SK-N-MC (cell line): Measurements from ENCODE around the gene NIPBL.
"Not testable (repeated sequence)": the region's sequence is repeated elsewhere in the genome, so short reads cannot be mapped to it uniquely, and the experiment has no call there.

ENCODE experiments used
- EZH2 ChIP-seq: fragments of 200-600 bp; sonication (generic); IDR thresholded peaks from one replicate; pipeline ENCODE4 v1.6.1; 2017; ENCODE audit warnings: antibody characterized with exemption
- FOXP2 ChIP-seq: optimal IDR thresholded peaks from 2 replicates; pipeline ENCODE3; 2011; ENCODE audit warnings: mild to moderate bottlenecking, moderate library complexity; ENCODE audit not compliant: insufficient read depth; ENCODE audit errors: extremely low read length, control extremely low read depth
- POLR2AphosphoS5 ChIP-seq: IDR thresholded peaks from 2 replicates; pipeline ENCODE4 v1.6.1; 2012; ENCODE audit warnings: mild to moderate bottlenecking, low read depth, low read length, borderline replicate concordance

DNA sequence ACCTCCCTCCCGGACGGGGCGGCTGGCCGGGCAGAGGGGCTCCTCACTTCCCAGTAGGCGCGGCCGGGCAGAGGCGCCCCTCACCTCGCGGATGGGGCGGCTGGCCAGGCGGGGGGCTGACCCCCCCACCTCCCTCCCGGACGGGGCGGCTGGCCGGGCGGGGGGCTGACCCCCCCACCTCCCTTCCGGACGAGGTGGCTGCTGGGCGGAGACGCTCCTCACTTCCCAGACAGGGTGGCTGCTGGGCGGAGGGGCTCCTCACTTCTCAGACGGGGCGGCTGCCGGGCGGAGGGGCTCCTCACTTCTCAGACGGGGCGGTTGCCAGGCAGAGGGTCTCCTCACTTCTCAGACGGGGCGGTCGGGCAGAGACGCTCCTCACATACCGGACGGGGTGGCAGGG, 136.6 kb downstream of the NIPBL start:
- TF ChIP-seq POLR2AphosphoS5, EZH2, FOXP2: not testable (repeated sequence)
